Placental epithelial cell (primary cell): Measurements from ENCODE around the gene INPP4B. TPM values are rescaled to one million over a fixed set of nuclear protein-coding genes. Genes with fewer than 3 reads are reported as not detected.

Experiments
- total RNA-seq: library from RNA; depleted of rRNA; stranded (reverse); fragments of >200 nt; gene quantifications from 2 replicates; pipeline ENCODE4 v1.2.3, GENCODE V29; 2012

The INPP4B gene
- 4.3 and 11.0 TPM in 2 replicates for total RNA-seq

GRCh38 chr4:142846108-142846728, at the start of gene INPP4B:
TSS of gene INPP4B (minus strand) at chr4:142846301.

